ENCODE measurements around the gene MLLT10.

GRCh38 chr10:21493784-21494183, 40.2 kb upstream of the MLLT10 start:
- no peak for TF ChIP-seq EZH2 (IDR thresholded peaks at IDR 0.05; ENCODE audit: borderline replicate concordance, low read depth, low read length, poor library complexity, severe bottlenecking)
- TF ChIP-seq, protein P1, sequence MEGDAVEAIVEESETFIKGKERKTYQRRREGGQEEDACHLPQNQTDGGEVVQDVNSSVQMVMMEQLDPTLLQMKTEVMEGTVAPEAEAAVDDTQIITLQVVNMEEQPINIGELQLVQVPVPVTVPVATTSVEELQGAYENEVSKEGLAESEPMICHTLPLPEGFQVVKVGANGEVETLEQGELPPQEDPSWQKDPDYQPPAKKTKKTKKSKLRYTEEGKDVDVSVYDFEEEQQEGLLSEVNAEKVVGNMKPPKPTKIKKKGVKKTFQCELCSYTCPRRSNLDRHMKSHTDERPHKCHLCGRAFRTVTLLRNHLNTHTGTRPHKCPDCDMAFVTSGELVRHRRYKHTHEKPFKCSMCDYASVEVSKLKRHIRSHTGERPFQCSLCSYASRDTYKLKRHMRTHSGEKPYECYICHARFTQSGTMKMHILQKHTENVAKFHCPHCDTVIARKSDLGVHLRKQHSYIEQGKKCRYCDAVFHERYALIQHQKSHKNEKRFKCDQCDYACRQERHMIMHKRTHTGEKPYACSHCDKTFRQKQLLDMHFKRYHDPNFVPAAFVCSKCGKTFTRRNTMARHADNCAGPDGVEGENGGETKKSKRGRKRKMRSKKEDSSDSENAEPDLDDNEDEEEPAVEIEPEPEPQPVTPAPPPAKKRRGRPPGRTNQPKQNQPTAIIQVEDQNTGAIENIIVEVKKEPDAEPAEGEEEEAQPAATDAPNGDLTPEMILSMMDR (conservative IDR thresholded peaks at IDR 0.05; ENCODE audit: low read depth, low read length), result no peak
